A549 (cell line): ENCODE data around the gene PRR19.

Source experiments
- CEBPB ChIP-seq, 2 experiments: fragments of >200 bp in 1 of 2; sonication (Bioruptor Twin) in 1 of 2; formaldehyde crosslinking in 1 of 2; IDR thresholded peaks; 2 replicates each; pipeline ENCODE4 v1.6.1; 2012 to 2016
- CTCF ChIP-seq: fragments of >200 bp; sonication (Bioruptor Twin); formaldehyde crosslinking; IDR thresholded peaks from 3 replicates; pipeline ENCODE4 v1.5.1; 2016
- ESRRA ChIP-seq: fragments of 150-350 bp; IDR thresholded peaks from 2 replicates; pipeline ENCODE4 v1.6.1; 2014; ENCODE audit warnings: mild to moderate bottlenecking, low read length, borderline replicate concordance
- FOSL2 ChIP-seq, 2 experiments: fragments of 450-650 bp in 1 of 2; fragments of >200 bp in 1 of 2; sonication (Bioruptor Twin) in 1 of 2; formaldehyde crosslinking; IDR thresholded peaks; 2 replicates each; pipeline versions ENCODE4 v1.5.0 to v1.6.1; 2016 to 2020; ENCODE audit warnings: mild to moderate bottlenecking in 1 of 2, moderate library complexity in 1 of 2
- NPAS2 ChIP-seq: fragments of 250-450 bp; sonication (Bioruptor Pico); IDR thresholded peaks from 2 replicates; pipeline ENCODE4 v1.8.0; 2022; ENCODE audit warnings: mild to moderate bottlenecking, moderate library complexity, borderline replicate concordance
- POLR2A ChIP-seq: IDR thresholded peaks from 2 replicates; pipeline ENCODE4 v1.6.1; 2012; ENCODE audit warnings: mild to moderate bottlenecking, low read length
- POLR2AphosphoS2 ChIP-seq: conservative IDR thresholded peaks from 2 replicates; pipeline ENCODE4 v1.6.1; 2012; ENCODE audit warnings: low read length, improper control_type of control experiment, inconsistent platforms
- RAD21 ChIP-seq, 2 experiments: fragments of >200 bp in 1 of 2; sonication (Bioruptor Twin) in 1 of 2; formaldehyde crosslinking in 1 of 2; IDR thresholded peaks in 1 of 2; conservative IDR thresholded peaks in 1 of 2; 2 replicates in 1 of 2; 3 replicates in 1 of 2; pipeline ENCODE4 v1.6.1; 2012 to 2018; ENCODE audit warnings: inconsistent platforms in 1 of 2
- REST ChIP-seq: fragments of 200-600 bp; sonication (generic); IDR thresholded peaks from 2 replicates; pipeline ENCODE4 v1.6.1; 2016; ENCODE audit warnings: antibody characterized with exemption, mild to moderate bottlenecking, moderate library complexity
- USF2 ChIP-seq: fragments of 450-650 bp; IDR thresholded peaks from 2 replicates; pipeline ENCODE4 v1.6.1; 2014; ENCODE audit warnings: antibody characterized with exemption
- ZFP36 ChIP-seq: fragments of 450-650 bp; IDR thresholded peaks from 2 replicates; pipeline ENCODE4 v1.6.1; 2014; ENCODE audit warnings: borderline replicate concordance; ENCODE audit not compliant: partially characterized antibody

GRCh38 chr19:42351079-42351735 is 49.3 kb downstream of the PRR19 start:
- TF ChIP-seq REST (no peak), CTCF (no peak), FOSL2 (IDR thresholded peaks at IDR 0.05) (no peak), FOSL2 (CRISPR knock-in tag; IDR thresholded peaks at IDR 0.05) (no peak), USF2 (no peak), CEBPB (IDR thresholded peaks at IDR 0.05) (no peak), POLR2A (no peak), POLR2AphosphoS2 (no peak), NPAS2 (no peak), ESRRA (no peak), RAD21 (conservative IDR thresholded peaks at IDR 0.05 in 1 of 2, IDR thresholded peaks at IDR 0.05 in 1 of 2) (no peak), ZFP36 (no peak)
